Activated CD8-positive, alpha-beta memory T cell treated with anti-CD3 and anti-CD28 coated beads for 48 hours (primary cell): ENCODE results near the gene STK33.

Source experiments
- DNase-seq, 3 experiments: peaks; one replicate each; pipeline ENCODE4 v3.0.0-alpha.2; 2020; ENCODE audit warnings: low read depth in 2 of 3, low spot score in 2 of 3

Gene STK33

DNA sequence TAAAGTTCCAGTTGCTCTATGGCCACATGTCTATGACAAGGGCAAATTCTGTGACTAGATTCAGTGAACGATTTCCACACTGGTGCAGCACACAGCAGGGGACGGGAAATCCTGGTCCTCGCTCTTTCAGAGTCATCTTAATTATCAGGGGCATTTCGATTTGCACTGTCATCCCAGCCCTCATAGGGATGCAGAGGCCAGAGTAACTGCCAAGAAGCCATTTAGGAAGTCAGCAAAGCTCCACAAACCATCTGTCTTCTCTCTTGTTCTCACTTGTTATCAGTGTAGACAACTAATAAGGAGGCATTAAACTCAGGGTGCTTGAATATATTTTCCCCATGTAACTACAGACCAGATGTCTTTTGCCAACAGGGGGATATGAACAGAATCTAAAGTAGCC, 151.7 kb downstream of the STK33 start:
- DNase-seq: no peak

DNA sequence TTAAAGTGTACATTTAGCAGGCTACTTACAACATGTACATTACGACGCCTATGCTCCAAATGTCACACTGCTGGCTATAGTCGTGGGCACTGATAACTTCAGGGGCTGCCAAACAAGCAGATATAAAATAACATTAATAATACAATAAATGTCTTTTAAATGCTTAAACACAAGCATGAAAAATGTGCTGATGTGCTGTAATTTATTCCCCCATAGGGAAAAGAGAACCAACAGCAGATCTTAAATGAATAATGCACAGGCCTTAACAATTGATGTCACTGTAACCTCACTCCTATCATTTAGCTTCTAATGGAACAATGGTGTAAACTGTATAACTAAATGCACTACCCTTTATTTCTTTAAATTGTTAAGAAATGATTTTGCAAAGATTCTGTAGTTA, 153.4 kb downstream of the STK33 start:
- DNase-seq: no peak

- no peak for DNase-seq
Observed at GRCh38 chr11:8429483-8429882, 164.5 kb downstream of the STK33 start.

GRCh38 chr11:8426076-8426475, 168.0 kb downstream of the STK33 start:
- DNase-seq: no peak

GRCh38 chr11:8415195-8415594, 178.8 kb downstream of the STK33 start:
- DNase-seq: no peak

DNA sequence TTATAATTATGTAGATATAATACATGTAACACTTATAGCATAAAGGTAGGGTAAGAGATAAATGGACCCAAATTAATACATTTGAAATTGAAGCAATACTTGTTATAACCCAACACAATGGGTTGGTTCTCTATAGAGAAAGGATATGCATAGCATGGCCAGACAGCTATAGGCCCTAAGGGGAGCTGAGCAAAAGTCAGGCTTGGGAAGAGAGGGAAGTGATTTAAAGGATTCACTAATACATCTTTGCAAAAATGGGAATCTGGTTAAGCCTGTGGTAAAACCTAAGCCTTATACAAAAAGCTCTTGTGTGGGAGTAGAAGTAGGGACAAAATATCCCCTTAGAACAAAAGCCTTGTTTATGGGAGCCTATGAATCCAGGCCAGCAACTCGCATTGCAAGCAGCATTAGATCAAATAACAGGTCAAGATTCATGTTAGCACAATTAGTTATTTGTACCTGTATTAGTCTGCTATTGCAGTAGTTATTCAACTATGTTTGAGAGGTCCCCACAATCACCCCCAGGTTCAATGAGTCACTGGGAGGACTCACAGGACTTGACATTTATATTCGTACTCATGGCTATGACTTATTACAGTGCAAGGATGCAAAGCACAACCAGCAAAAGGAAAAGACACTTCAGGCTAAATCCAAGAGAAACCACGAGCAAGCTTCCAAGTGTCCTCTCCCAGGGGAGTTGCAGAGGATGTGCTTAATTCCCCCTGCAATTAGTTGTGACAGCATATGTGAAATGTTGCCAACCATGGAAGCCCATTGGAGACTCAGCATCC, 185.7 kb downstream of the STK33 start:
- DNase-seq: no peak

GRCh38 chr11:8403310-8403709, 190.7 kb downstream of the STK33 start:
- no peak for DNase-seq

DNA sequence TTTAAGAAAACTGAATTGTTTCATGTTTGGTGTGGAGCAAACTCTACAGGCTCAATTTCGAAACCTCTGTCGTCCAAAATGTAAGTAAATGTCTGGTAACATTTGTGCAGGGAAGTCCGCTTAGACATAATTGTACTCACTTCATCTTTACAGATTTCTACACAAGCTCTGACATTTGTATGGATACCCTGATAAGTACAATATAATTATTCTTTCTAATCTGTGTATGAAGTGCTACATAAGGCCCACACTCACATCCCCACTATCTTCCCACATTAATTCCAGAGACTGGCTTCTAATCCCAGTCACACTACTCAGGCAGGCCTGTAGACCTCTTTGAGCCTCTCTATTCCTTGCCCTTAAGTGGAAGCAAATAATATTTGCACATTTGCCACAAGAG, 201.1 kb downstream of the STK33 start:
- DNase-seq: no peak

- DNase-seq: no peak
Observed at GRCh38 chr11:8392166-8392565, 201.9 kb downstream of the STK33 start.

DNA sequence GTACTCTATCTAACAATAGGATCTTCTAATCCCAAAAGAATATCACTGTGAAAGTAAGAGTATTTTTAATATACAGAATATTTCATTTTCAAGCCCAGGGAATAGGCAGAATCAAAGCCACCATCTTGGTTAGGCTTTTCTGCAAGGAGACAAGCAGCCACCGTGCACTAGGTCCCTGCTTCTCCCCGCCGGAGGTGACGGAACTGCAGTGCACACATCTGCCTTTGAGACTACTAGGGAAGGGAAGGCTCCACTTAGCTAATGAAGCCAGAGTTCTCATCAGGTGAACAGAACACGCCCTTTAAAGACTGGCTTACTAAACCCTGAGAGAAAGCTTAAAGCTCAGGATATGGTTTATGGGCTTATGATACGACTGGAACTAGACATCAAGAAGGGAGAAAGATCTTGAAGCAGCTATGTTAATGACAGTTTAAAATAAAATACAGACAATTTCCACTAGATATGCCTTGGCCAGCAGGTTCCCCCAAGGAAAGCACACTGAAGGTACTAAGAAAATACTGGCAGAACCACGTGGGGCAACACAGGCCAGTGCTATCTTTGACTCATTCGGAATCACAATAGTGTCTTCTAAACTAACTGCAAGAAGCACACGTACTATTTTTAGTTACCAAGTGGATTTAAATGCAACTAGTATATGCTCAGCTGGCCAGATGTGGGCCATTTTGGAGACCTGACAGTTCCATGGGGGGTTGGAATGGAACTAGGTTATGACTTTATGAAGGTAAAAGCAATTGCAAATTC, 203.0 kb downstream of the STK33 start:
- no peak for DNase-seq

DNA sequence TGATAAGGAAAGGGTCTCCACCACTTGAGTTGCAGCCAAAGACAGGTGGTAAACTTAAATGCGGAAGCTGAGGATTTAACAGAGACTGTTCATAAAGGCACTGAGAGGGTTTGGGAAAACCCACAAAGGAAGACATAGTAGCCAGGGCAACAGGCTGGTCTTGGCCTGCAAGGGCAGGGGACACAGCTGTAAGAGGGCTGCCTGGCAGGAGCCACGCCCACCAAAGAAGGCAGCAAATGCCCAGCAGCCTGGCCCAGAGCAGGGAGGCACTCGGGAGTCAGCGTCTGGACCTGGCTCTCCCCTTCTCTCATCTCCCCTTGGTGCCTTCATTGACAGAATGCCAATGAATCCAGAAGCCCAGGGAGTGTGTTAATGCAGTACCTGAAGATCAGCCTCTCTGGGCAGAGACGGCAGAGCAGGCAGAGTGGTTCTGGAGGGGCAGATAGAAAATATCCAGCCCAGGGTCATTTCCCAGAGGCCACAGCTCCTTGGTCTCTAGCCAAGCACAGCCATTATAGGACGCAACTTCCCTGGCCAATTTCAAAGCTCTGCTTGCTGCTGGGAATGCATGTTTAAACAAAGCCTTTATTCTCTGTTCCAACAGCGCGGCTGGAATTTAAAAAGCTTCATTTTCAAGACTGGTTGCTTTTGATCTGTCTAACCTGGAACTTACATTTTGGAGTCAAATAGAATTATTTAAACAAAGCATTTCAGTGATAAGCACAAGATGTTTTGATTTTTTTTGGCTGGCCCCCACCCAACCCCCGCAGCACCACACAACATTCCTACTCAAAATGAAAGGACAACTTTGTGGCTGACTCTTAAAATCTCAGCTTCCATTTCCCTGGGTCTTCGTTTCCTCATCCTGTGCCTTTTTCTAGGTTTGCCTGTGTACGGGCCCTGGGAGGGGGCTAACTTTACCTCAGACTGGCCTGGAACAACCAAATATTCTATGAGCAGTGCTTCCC, 204.7 kb downstream of the STK33 start:
- no peak for DNase-seq

GRCh38 chr11:8387693-8388092, 206.3 kb downstream of the STK33 start:
- no peak for DNase-seq

DNA sequence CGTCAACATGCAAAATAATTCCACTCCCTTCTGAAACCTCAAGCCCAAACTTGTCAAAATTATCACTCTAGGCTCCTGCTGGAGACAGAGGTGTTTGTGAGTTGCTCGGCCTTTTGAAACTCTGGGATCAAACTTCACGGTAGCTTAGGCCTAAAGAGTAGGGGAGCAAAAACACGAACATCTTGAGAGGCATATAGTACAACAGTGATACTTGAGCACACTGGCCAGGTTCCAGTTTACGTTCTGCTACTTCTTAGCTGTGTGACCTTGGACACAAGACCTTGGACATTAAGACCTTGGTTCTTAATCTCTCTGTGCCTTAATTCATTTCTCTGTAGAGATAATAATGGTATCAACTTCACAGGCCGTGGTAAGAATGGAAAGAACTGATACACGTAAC, 206.9 kb downstream of the STK33 start:
- no peak for DNase-seq

- no peak for DNase-seq
Observed at GRCh38 chr11:8386134-8386864, 207.7 kb downstream of the STK33 start.

DNA sequence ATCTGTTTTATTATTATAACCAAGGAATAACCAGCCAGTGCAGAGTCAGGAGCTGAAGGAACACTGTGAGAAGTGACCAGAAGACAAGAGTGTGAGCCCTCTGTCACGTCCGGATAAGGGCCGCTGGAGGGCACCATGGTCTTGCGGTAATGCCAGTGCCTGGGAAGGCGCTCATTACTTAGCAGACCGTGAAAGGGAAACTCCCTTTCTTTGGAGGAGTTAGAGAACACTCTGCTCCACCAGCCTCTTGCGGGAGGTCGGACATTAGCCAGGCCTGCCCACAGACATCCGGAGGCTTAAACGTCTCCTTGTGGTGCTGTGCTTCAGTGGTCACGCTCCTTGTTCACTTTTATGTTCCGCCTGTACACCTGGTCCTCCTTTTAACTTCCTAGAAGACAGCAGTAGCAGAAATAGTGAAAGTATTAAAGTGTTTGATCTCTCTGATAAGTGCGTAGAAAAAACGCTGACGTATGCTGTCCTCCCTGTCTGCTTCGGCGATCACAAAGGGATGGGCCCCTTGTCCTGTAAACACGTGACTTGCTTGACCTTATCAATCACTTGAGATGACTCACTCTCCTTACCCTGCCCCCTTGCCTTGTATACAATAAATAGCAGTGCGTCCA, 209.7 kb downstream of the STK33 start:
- no peak for DNase-seq

- DNase-seq: no peak
Observed at GRCh38 chr11:8383627-8384026, 210.4 kb downstream of the STK33 start.

DNA sequence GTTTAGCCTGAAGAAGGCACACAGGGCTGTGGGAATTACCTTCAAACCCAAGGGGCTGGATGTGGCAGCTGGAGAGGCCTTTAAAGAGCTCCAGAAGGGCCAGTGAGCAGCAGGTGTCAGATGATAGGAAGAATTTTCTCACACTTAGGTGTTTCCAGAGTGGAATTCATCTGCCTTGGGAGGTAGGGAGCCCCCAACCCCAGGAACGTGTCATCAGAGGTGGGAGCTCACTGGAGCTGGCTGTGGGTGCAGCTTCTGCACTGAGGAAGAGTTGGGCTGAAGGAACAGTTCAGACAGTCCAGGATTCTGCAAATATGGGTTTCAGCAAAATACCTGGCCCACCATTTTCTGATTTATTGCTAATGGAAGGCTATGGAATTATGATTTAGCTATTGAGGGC, 210.8 kb downstream of the STK33 start:
- no peak for DNase-seq

DNA sequence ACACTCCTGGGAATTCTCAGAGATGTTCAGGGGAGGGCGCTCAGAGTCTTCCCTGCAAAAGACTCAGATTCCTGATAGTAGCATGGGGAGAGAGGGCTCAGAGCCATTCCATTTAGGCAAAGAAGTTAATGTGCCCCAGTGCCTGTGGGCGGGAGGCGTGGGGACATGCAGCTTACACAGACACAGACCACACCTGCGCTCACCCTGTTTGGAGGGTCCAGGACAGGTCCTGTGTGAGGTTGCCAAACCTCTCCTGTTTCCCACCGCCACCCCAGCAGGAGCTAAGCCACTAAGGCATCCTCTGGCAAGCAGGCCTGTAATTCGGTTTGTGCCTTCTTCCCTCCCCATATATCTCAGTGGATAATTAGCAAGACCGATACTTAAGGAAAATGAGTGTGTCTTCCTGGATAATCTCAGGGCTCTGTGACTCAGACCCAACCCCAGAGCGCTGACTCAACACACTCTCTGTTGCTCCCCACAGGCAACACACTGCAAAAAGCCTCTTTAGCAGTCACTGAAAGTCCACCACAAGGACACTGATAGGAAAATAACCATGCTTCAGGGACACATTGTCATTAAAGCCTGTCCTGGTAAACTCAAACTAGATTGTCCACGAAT, 211.5 kb downstream of the STK33 start:
- DNase-seq: no peak

DNA sequence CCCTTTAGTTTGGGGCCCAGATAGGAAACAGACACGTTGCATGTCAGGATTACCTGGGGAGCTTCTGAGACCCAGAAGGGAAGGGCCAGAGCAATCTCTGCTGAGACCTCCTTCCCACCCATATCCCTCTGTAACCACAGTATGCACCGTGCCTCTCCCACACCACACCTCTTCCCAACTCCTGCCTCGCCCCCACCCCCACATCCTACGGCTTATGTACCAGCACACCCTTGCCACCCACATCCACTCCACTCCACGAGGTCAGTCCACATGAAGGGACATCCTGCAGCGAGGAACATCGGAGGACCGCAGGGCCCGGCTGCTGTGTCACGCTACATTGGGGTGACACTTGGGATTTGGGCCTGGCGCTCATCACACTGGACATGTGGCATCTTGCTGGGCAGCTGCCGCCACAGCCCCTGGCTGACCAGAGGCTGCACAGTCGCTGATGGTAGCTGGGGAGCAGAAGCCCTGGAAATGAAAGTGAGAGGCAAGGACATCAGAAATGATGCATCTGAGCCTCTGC, 212.1 kb downstream of the STK33 start:
- no peak for DNase-seq

DNA sequence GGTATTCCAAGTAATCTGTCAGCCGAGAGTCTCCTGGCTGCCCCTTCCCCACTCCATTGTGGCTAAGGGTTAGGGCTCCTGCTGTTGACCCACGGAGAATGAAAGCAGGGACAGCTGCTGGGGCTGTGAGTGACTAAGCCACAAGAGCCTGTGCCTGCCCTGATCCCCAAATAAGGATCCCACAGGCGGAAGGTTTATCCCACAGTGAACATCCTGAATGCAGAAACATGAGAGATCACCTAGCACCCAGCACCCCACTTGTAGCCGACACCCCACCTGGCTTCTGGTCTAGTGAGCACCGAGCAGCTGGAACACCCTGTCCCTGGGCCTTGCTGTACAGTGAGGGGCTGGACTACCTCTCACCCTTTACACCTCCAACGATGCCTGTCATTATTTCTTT, 212.7 kb downstream of the STK33 start:
- no peak for DNase-seq
